K562 (cell line): ENCODE results near the gene PPP1R14C. TPM values are rescaled to one million over a fixed set of nuclear protein-coding genes. Genes with fewer than 3 reads are reported as not detected.

Source experiments
- AFF4 ChIP-seq: sonication (generic); formaldehyde crosslinking; IDR thresholded peaks from 2 replicates; pipeline ENCODE4 v1.8.0; 2023; ENCODE audit warnings: mild to moderate bottlenecking, missing genetic modification reagents
- CBX2 ChIP-seq: fragments of 200-600 bp; sonication (generic); IDR thresholded peaks from one replicate; pipeline ENCODE4 v1.6.1; 2012; ENCODE audit warnings: mild to moderate bottlenecking, low read length, inconsistent platforms; ENCODE audit not compliant: insufficient read depth, poor library complexity, severe bottlenecking
- ELF1 ChIP-seq: fragments of 200-800 bp; sonication (Bioruptor generic); IDR thresholded peaks from 2 replicates; pipeline ENCODE4 v1.6.1; 2016; ENCODE audit warnings: missing genetic modification characterization, missing compliant biosample characterization
- FOXM1 ChIP-seq, 2 experiments: fragments of 450-650 bp in 1 of 2; sonication (generic) in 1 of 2; formaldehyde crosslinking in 1 of 2; IDR thresholded peaks; 2 replicates each; pipeline versions ENCODE4 v1.6.1 to v1.9.0; 2017 to 2022; ENCODE audit warnings: low read depth in 2 of 2, mild to moderate bottlenecking in 2 of 2, missing genetic modification reagents in 1 of 2, moderate library complexity in 1 of 2
- HNRNPLL ChIP-seq: fragments of 200-400 bp; formaldehyde crosslinking; IDR thresholded peaks from 2 replicates; pipeline ENCODE4 v1.6.1; 2017; ENCODE audit warnings: low read length, low read depth, mild to moderate bottlenecking; ENCODE audit not compliant: poor library complexity, severe bottlenecking
- KDM4B ChIP-seq, 2 experiments: fragments of 450-650 bp in 1 of 2; sonication (generic) in 1 of 2; IDR thresholded peaks; 2 replicates each; pipeline ENCODE4 v1.6.1; 2016 to 2017; ENCODE audit warnings: borderline replicate concordance in 2 of 2, antibody characterized with exemption in 1 of 2, low read depth in 1 of 2, mild to moderate bottlenecking in 1 of 2
- KHSRP ChIP-seq: fragments of 450-650 bp; IDR thresholded peaks from 2 replicates; pipeline ENCODE4 v1.6.1; 2017
- MAZ ChIP-seq, 2 experiments: fragments of 450-650 bp in 1 of 2; sonication (generic) in 1 of 2; formaldehyde crosslinking; IDR thresholded peaks in 1 of 2; conservative IDR thresholded peaks in 1 of 2; 2 replicates each; pipeline versions ENCODE4 v1.4.0 to v1.5.0; 2020; ENCODE audit warnings: mild to moderate bottlenecking in 1 of 2, missing genetic modification reagents in 1 of 2
- MECOM ChIP-seq: fragments of 250-450 bp; sonication (Bioruptor Pico); IDR thresholded peaks from 2 replicates; pipeline ENCODE4 v1.8.0; 2022; ENCODE audit warnings: inconsistent platforms
- MTF1 ChIP-seq: fragments of 250-450 bp; sonication (Bioruptor Pico); IDR thresholded peaks from 2 replicates; pipeline ENCODE4 v1.9.0; 2021; ENCODE audit warnings: moderate library complexity, mild to moderate bottlenecking, inconsistent platforms, borderline replicate concordance
- NKRF ChIP-seq: fragments of 450-650 bp; IDR thresholded peaks from 2 replicates; pipeline ENCODE4 v1.6.1; 2016; ENCODE audit warnings: borderline replicate concordance
- NUFIP1 ChIP-seq: fragments of 450-650 bp; IDR thresholded peaks from 2 replicates; pipeline ENCODE4 v1.6.1; 2018; ENCODE audit not compliant: partially characterized antibody
- PHB ChIP-seq: fragments of 250-450 bp; sonication (Bioruptor Pico); IDR thresholded peaks from 2 replicates; pipeline ENCODE4 v1.5.0; 2021
- RFX7 ChIP-seq: fragments of 250-450 bp; sonication (Bioruptor Pico); IDR thresholded peaks from 2 replicates; pipeline ENCODE4 v1.5.1; 2021; ENCODE audit warnings: mild to moderate bottlenecking
- SRSF9 ChIP-seq: fragments of 200-400 bp; formaldehyde crosslinking; IDR thresholded peaks from 2 replicates; pipeline ENCODE4 v1.6.1; 2017; ENCODE audit warnings: low read depth, low read length, borderline replicate concordance
- ZFPM2 ChIP-seq: fragments of 250-450 bp; sonication (Bioruptor Pico); IDR thresholded peaks from 2 replicates; pipeline ENCODE4 v1.5.1; 2022; ENCODE audit warnings: mild to moderate bottlenecking
- ZNF311 ChIP-seq: fragments of 250-450 bp; sonication (Bioruptor Pico); IDR thresholded peaks from 2 replicates; pipeline ENCODE4 v1.4.0; 2020; ENCODE audit warnings: mild to moderate bottlenecking, moderate library complexity
- polyA plus RNA-seq, 8 experiments: library from polyadenylated mRNA; depleted of rRNA in 4 of 8; stranded (reverse) in 5 of 8; unstranded in 3 of 8; fragments of >200 nt; fragmentation: Nextera tagmentation in 2 of 8; fragmentation: Illumina TruSeq in 1 of 8; extraction: Ambion mirVana in 2 of 8; extraction: Trizol in 1 of 8; gene quantifications; 2 replicates each; pipeline versions ENCODE4 v1.2.1 to v1.2.3, GENCODE V29; 2011 to 2014; ENCODE audit warnings: inconsistent platforms in 1 of 8, missing spikeins in 1 of 8
- total RNA-seq, 7 experiments: library from RNA; depleted of rRNA in 6 of 7; stranded (reverse); fragments of >200 nt in 6 of 7; fragmentation: Illumina TruSeq in 2 of 7; extraction: Trizol in 2 of 7; gene quantifications; 2 replicates each; pipeline versions ENCODE4 v1.2.1 to v1.2.3, GENCODE V29; 2011 to 2021; ENCODE audit warnings: low replicate concordance in 1 of 7
- TF ChIP-seq, protein P1 (sequence below): sonication (generic); formaldehyde crosslinking; IDR thresholded peaks from 2 replicates; pipeline ENCODE4 v1.5.0; 2020; ENCODE audit warnings: missing genetic modification reagents
- TF ChIP-seq, protein P2 (sequence below): fragments of 250-450 bp; sonication (Bioruptor Pico); IDR thresholded peaks from 2 replicates; pipeline ENCODE4 v1.8.0; 2022; ENCODE audit warnings: moderate library complexity, mild to moderate bottlenecking, inconsistent platforms

The PPP1R14C gene
- total and polyA plus RNA-seq, 9 of the 15 experiments (the other 6 are each of a cell fraction or from before 2014, with no cell fraction given), result 4.5 to 16.6 (median 11.9) TPM

- TF ChIP-seq NKRF (no peak), FOXM1 (IDR thresholded peaks at IDR 0.05; ENCODE audit: low read depth) (no peak), FOXM1 (CRISPR knock-in tag; IDR thresholded peaks at IDR 0.05; ENCODE audit: low read depth) (peak; percentile 21; the same call in 1 of the 2 replicates), KHSRP (no peak), ZFPM2 (CRISPR knock-in tag) (no peak), SRSF9 (no peak), ZNF311 (no peak), MTF1 (CRISPR knock-in tag) (no peak), CBX2 (no peak), PHB (CRISPR knock-in tag) (no peak), NUFIP1 (no peak), ELF1 (tag) (no peak), RFX7 (no peak), MAZ (CRISPR knock-in tag; conservative IDR thresholded peaks at IDR 0.05 in 1 of 2, IDR thresholded peaks at IDR 0.05 in 1 of 2) (peak in 1 of 2 experiments; percentile 65; a peak in 2 of 4 replicates), KDM4B (IDR thresholded peaks at IDR 0.05; ENCODE audit: borderline replicate concordance in 2 of 2, low read depth in 1 of 2) (no peak), AFF4 (no peak), HNRNPLL (no peak), MECOM (CRISPR knock-in tag) (no peak)
- TF ChIP-seq, protein P1, sequence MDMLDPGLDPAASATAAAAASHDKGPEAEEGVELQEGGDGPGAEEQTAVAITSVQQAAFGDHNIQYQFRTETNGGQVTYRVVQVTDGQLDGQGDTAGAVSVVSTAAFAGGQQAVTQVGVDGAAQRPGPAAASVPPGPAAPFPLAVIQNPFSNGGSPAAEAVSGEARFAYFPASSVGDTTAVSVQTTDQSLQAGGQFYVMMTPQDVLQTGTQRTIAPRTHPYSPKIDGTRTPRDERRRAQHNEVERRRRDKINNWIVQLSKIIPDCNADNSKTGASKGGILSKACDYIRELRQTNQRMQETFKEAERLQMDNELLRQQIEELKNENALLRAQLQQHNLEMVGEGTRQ, result no peak
- TF ChIP-seq, protein P2, sequence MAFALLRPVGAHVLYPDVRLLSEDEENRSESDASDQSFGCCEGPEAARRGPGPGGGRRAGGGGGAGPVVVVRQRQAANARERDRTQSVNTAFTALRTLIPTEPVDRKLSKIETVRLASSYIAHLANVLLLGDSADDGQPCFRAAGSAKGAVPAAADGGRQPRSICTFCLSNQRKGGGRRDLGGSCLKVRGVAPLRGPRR (CRISPR knock-in tag), result no peak
Observed at GRCh38 chr6:150142670-150143515, at the start of gene PPP1R14C (continued).
